OCI-LY7 (cell line): Measurements from ENCODE around the gene PRG3. TPM values are rescaled to one million over a fixed set of nuclear protein-coding genes. Genes with fewer than 3 reads are reported as not detected.

Source experiments
- BruUV-seq: library from RNA; stranded (reverse); fragments of 400-500 nt; replicated peaks from 2 replicates; lab custom pipeline; 2021; lab: Mats Ljungman, UMichigan
- CTCF ChIA-PET: fragments of 300-600 bp; sonication (Branson Sonifier 250); formaldehyde crosslinking; loops from one replicate; lab custom pipeline; 2022; ENCODE audit warnings: antibody characterized with exemption; ENCODE audit not compliant: unreplicated experiment; lab: Charles Lee
- POLR2A ChIA-PET: fragments of 300-600 bp; sonication (Branson Sonifier 250); formaldehyde crosslinking; loops from one replicate; lab custom pipeline; 2022; ENCODE audit warnings: antibody characterized with exemption; lab: Charles Lee
- DNase-seq: peaks from one replicate; pipeline ENCODE4 v3.0.0-alpha.2; 2015; ENCODE audit warnings: low spot score
- H2AFZ ChIP-seq: fragments of 200-600 bp; sonication (generic), shearing (Covaris generic); 2 replicates; pipeline ENCODE4 v1.6.1; 2014; ENCODE audit warnings: mild to moderate bottlenecking, antibody characterized with exemption, low read length, moderate library complexity
- H3K27ac ChIP-seq: fragments of 200-600 bp; sonication (generic); 2 replicates; pipeline ENCODE4 v1.5.1; 2014; ENCODE audit warnings: mixed run types, low read depth, mild to moderate bottlenecking, moderate library complexity, low read length, inconsistent platforms; ENCODE audit not compliant: poor library complexity, severe bottlenecking
- H3K36me3 ChIP-seq: fragments of 200-600 bp; sonication (generic); 2 replicates; pipeline ENCODE4 v1.6.1; 2014; ENCODE audit warnings: mild to moderate bottlenecking, antibody characterized with exemption, low read length, moderate library complexity, mixed read lengths; ENCODE audit not compliant: insufficient read depth
- H3K4me1 ChIP-seq: fragments of 200-600 bp; sonication (generic); 2 replicates; pipeline ENCODE4 v1.5.1; 2014; ENCODE audit warnings: mild to moderate bottlenecking, low read length; ENCODE audit not compliant: insufficient read depth, poor library complexity, severe bottlenecking
- H3K4me2 ChIP-seq: fragments of 200-600 bp; sonication (generic); 2 replicates; pipeline ENCODE4 v1.6.1; 2014; ENCODE audit warnings: mild to moderate bottlenecking, low read length
- H3K4me3 ChIP-seq: fragments of 200-600 bp; sonication (generic); 2 replicates; pipeline ENCODE4 v1.5.1; 2014; ENCODE audit warnings: mild to moderate bottlenecking, low read depth, low read length; ENCODE audit not compliant: poor library complexity, severe bottlenecking
- H3K79me2 ChIP-seq: fragments of 200-600 bp; sonication (generic); 2 replicates; pipeline ENCODE4 v1.6.1; 2016; ENCODE audit warnings: low read depth, mild to moderate bottlenecking, low read length, moderate library complexity, mixed read lengths; ENCODE audit not compliant: insufficient read depth
- H3K9me2 ChIP-seq: fragments of 200-600 bp; sonication (generic); 2 replicates; pipeline ENCODE4 v1.6.1; 2016; ENCODE audit warnings: mild to moderate bottlenecking, low read length, mixed read lengths; ENCODE audit not compliant: insufficient read depth
- H3K9me3 ChIP-seq: fragments of 200-600 bp; sonication (generic); 2 replicates; pipeline ENCODE4 v1.6.1; 2014; ENCODE audit warnings: mild to moderate bottlenecking, mixed run types, low read length, mixed read lengths
- H4K20me1 ChIP-seq: fragments of 200-600 bp; sonication (generic); 2 replicates; pipeline ENCODE4 v1.6.1; 2014; ENCODE audit warnings: mild to moderate bottlenecking, antibody characterized with exemption, low read length, moderate library complexity, mixed read lengths; ENCODE audit not compliant: insufficient read depth
- CTCF ChIP-seq: fragments of 200-600 bp; sonication (generic); conservative IDR thresholded peaks from 2 replicates; pipeline ENCODE4 v1.5.1; 2014; ENCODE audit warnings: mild to moderate bottlenecking, antibody characterized with exemption, low read length, moderate library complexity, mixed read lengths
- EZH2phosphoT487 ChIP-seq: fragments of 200-600 bp; sonication (generic); IDR thresholded peaks from 2 replicates; pipeline ENCODE4 v1.6.1; 2018; ENCODE audit warnings: low read depth, borderline replicate concordance, mild to moderate bottlenecking, mixed run types, antibody characterized with exemption, low read length, moderate library complexity, mixed read lengths
- intact Hi-C: fragments of 100-400 bp; cut with micrococcal nuclease; formaldehyde crosslinking; loops from one replicate; pipeline ENCODE4 v1.10.0; 2022; ENCODE audit not compliant: unreplicated experiment
- total RNA-seq, 2 experiments: library from RNA; depleted of rRNA in 1 of 2; stranded (reverse); fragments of >200 nt in 1 of 2; shearing (Covaris generic) in 1 of 2; gene quantifications; 2 replicates each; pipeline ENCODE4 v1.2.3, GENCODE V29; 2014 to 2022

The PRG3 gene
- total RNA-seq, 2 experiments from 2014 or later: not detected

- Histone ChIP-seq H3K9me2 (no peaks in the 10 kb centered on the region), H3K4me2 (no peak overlapping the region), H3K36me3 (peaks cover 18% of the 10 kb centered on the region; the same call in 1 of the 2 replicates), H3K9me3 (no peaks in the 10 kb centered on the region), H3K27ac (no peak overlapping the region), H2AFZ (no peak overlapping the region), H3K4me1 (no peaks in the 10 kb centered on the region), H3K4me3 (no peak overlapping the region), H3K79me2 (no peaks in the 10 kb centered on the region), H4K20me1 (no peaks in the 10 kb centered on the region)
- ChIA-PET CTCF (no interaction called here), POLR2A (no interaction called here)
- TF ChIP-seq CTCF (no peak), EZH2phosphoT487 (no peak)
- BruUV-seq: no TSS peak
- intact Hi-C loops: no loop called here
- DNase-seq: no peak
These were observed 21.4 kb upstream of the PRG3 start for GRCh38 chr11:57402188-57403002.

- DNase-seq: no peak
- ChIA-PET CTCF (interaction anchor here (0.6 kb wide), 1 partner anchor 439 kb away, joined by 4 read pairs; no protein-coding TSS in a partner anchor), POLR2A (interaction anchor here (0.6 kb wide), 1 partner anchor 28 kb away, joined by 3 read pairs; no protein-coding TSS in a partner anchor)
- no peak for TF ChIP-seq CTCF
- no peak for TF ChIP-seq EZH2phosphoT487
- no TSS peak for BruUV-seq
- intact Hi-C loops: no loop called here
- no peaks in the 10 kb centered on the region for H3K9me2 ChIP-seq
- no peaks in the 10 kb centered on the region for H3K9me3 ChIP-seq
- H3K4me2 ChIP-seq: no peak overlapping the region
- H3K36me3 ChIP-seq: 0 out of 2 replicates have a peak, but pooled peaks cover under 1% of the 10 kb centered on the region
- no peak overlapping the region for H3K27ac ChIP-seq
- H3K4me3 ChIP-seq: no peak overlapping the region
- H3K4me1 ChIP-seq: no peaks in the 10 kb centered on the region
- H3K79me2 ChIP-seq: no peaks in the 10 kb centered on the region
- H2AFZ ChIP-seq: no peak overlapping the region
- H4K20me1 ChIP-seq: no peaks in the 10 kb centered on the region
These were observed 19.1 kb upstream of the PRG3 start for GRCh38 chr11:57399972-57400578.

- POLR2A ChIA-PET: no interaction called here
- H3K9me2 ChIP-seq: no peaks in the 10 kb centered on the region
- no peak overlapping the region for H2AFZ ChIP-seq
- CTCF ChIA-PET: no interaction called here
- intact Hi-C loops: no loop called here
- H3K36me3 ChIP-seq: no peaks in the 10 kb centered on the region
- H4K20me1 ChIP-seq: no peaks in the 10 kb centered on the region
- H3K4me2 ChIP-seq: no peak overlapping the region
- BruUV-seq: no TSS peak
- no peak overlapping the region for H3K4me3 ChIP-seq
- no peak for DNase-seq
- H3K4me1 ChIP-seq: no peaks in the 10 kb centered on the region
- TF ChIP-seq EZH2phosphoT487: no peak
- TF ChIP-seq CTCF: no peak
- no peak overlapping the region for H3K27ac ChIP-seq
- H3K79me2 ChIP-seq: no peaks in the 10 kb centered on the region
- H3K9me3 ChIP-seq: no peaks in the 10 kb centered on the region
These were observed 18.3 kb upstream of the PRG3 start for GRCh38 chr11:57399221-57399620.
